H9 (cell line): ENCODE measurements around the gene PPP1R26. TPM values are rescaled to one million over a fixed set of nuclear protein-coding genes. Genes with fewer than 3 reads are reported as not detected.

Experiments
- DNase-seq: peaks from one replicate; pipeline ENCODE4 v3.0.0-alpha.2; 2017
- H2AFZ ChIP-seq: one replicate; pipeline ENCODE4 v1.6.1; 2013; ENCODE audit warnings: mild to moderate bottlenecking, low read length, control low read depth, moderate library complexity
- H2AK5ac ChIP-seq: 2 replicates; pipeline ENCODE4 v1.6.1; 2013; ENCODE audit warnings: low read length, control low read depth, mixed read lengths; ENCODE audit not compliant: insufficient read length
- H2BK120ac ChIP-seq: one replicate; pipeline ENCODE4 v1.6.1; 2013; ENCODE audit warnings: low read depth, mild to moderate bottlenecking, low read length, control low read depth, inconsistent platforms; ENCODE audit not compliant: poor library complexity, severe bottlenecking
- H2BK12ac ChIP-seq: 2 replicates; pipeline ENCODE4 v1.6.1; 2013; ENCODE audit warnings: low read length, control low read depth, mixed read lengths, low read depth; ENCODE audit not compliant: insufficient read length
- H2BK15ac ChIP-seq: 2 replicates; pipeline ENCODE4 v1.6.1; 2013; ENCODE audit warnings: low read depth, low read length, control low read depth
- H2BK20ac ChIP-seq: one replicate; pipeline ENCODE4 v1.6.1; 2013; ENCODE audit warnings: low read depth, mild to moderate bottlenecking, low read length, control low read depth, inconsistent platforms; ENCODE audit not compliant: poor library complexity, severe bottlenecking
- H2BK5ac ChIP-seq: 2 replicates; pipeline ENCODE4 v1.6.1; 2013; ENCODE audit warnings: low read length, control low read depth, mixed read lengths; ENCODE audit not compliant: insufficient read length
- H3K14ac ChIP-seq: 2 replicates; pipeline ENCODE4 v1.6.1; 2013; ENCODE audit warnings: low read length, control low read depth; ENCODE audit not compliant: insufficient read depth
- H3K18ac ChIP-seq: 2 replicates; pipeline ENCODE4 v1.6.1; 2013; ENCODE audit warnings: low read depth, mild to moderate bottlenecking, mixed read lengths, low read length, control low read depth; ENCODE audit not compliant: insufficient read length
- H3K23ac ChIP-seq: 2 replicates; pipeline ENCODE4 v1.6.1; 2013; ENCODE audit warnings: low read length, control low read depth, mixed read lengths, low read depth; ENCODE audit not compliant: insufficient read length
- H3K23me2 ChIP-seq: 2 replicates; pipeline ENCODE4 v1.6.1; 2013; ENCODE audit warnings: low read depth, mild to moderate bottlenecking, mixed read lengths, low read length, control low read depth; ENCODE audit not compliant: insufficient read length, poor library complexity, severe bottlenecking
- H3K27ac ChIP-seq: 2 replicates; pipeline ENCODE4 v1.5.1; 2013; ENCODE audit warnings: low read length, control low read depth, mixed read lengths, low read depth; ENCODE audit not compliant: insufficient read length
- H3K27me3 ChIP-seq: 2 replicates; pipeline ENCODE4 v1.6.1; 2013; ENCODE audit warnings: low read length, control low read depth, inconsistent platforms; ENCODE audit not compliant: insufficient read depth
- H3K4ac ChIP-seq: 2 replicates; pipeline ENCODE4 v1.6.1; 2013; ENCODE audit warnings: low read depth, mild to moderate bottlenecking, control low read depth, inconsistent platforms, low read length, moderate library complexity
- H3K4me1 ChIP-seq: 2 replicates; pipeline ENCODE4 v1.6.1; 2013; ENCODE audit warnings: low read length, control low read depth, inconsistent platforms; ENCODE audit not compliant: insufficient read depth
- H3K4me2 ChIP-seq: 2 replicates; pipeline ENCODE4 v1.6.1; 2013; ENCODE audit warnings: low read length, control low read depth, mixed read lengths; ENCODE audit not compliant: insufficient read length, insufficient read depth
- H3K56ac ChIP-seq: 2 replicates; pipeline ENCODE4 v1.6.1; 2013; ENCODE audit warnings: low read depth, mild to moderate bottlenecking, mixed read lengths, low read length, control low read depth; ENCODE audit not compliant: insufficient read length
- H3K79me1 ChIP-seq: 2 replicates; pipeline ENCODE4 v1.6.1; 2013; ENCODE audit warnings: low read depth, mild to moderate bottlenecking, moderate library complexity, low read length, control low read depth, inconsistent platforms; ENCODE audit not compliant: insufficient read depth, poor library complexity, severe bottlenecking
- H3K79me2 ChIP-seq: 2 replicates; pipeline ENCODE4 v1.6.1; 2013; ENCODE audit warnings: low read length, control low read depth, inconsistent platforms; ENCODE audit not compliant: insufficient read depth
- H3K9ac ChIP-seq: 2 replicates; pipeline ENCODE4 v1.6.1; 2013; ENCODE audit warnings: low read length, control low read depth, mixed read lengths; ENCODE audit not compliant: insufficient read length; ENCODE audit errors: extremely low read depth
- H3K9me3 ChIP-seq: one replicate; pipeline ENCODE4 v1.6.1; 2013; ENCODE audit warnings: low read depth, low read length, inconsistent platforms; ENCODE audit not compliant: control insufficient read depth
- H3T11ph ChIP-seq: one replicate; pipeline ENCODE4 v1.6.1; 2013; ENCODE audit warnings: mild to moderate bottlenecking, low read length, control low read depth, inconsistent platforms
- H4K20me1 ChIP-seq: one replicate; pipeline ENCODE4 v1.6.1; 2013; ENCODE audit not compliant: control insufficient read depth, insufficient read length, insufficient read depth
- H4K5ac ChIP-seq: 2 replicates; pipeline ENCODE4 v1.6.1; 2013; ENCODE audit warnings: low read depth, mild to moderate bottlenecking, mixed read lengths, low read length, control low read depth; ENCODE audit not compliant: insufficient read length
- H4K8ac ChIP-seq: replicated peaks from 2 replicates; pipeline ENCODE4 v1.6.1; 2013; ENCODE audit warnings: low read length, control low read depth, mixed read lengths, low read depth; ENCODE audit not compliant: insufficient read length
- H4K91ac ChIP-seq: 2 replicates; pipeline ENCODE4 v1.6.1; 2013; ENCODE audit warnings: low read depth, mild to moderate bottlenecking, moderate library complexity, mixed read lengths, low read length, control low read depth; ENCODE audit not compliant: insufficient read length
- H3K27ac Mint-ChIP-seq, 3 experiments: 2 replicates in 2 of 3; 3 replicates in 1 of 3; pipeline ENCODE4 v1.8.0; 2020 to 2021; ENCODE audit warnings: mixed read lengths in 3 of 3, mild to moderate bottlenecking in 1 of 3, moderate library complexity in 1 of 3
- H3K27me3 Mint-ChIP-seq: 2 replicates; pipeline ENCODE4 v1.8.0; 2021; ENCODE audit warnings: low read depth, mild to moderate bottlenecking, moderate library complexity, mixed read lengths
- H3K36me3 Mint-ChIP-seq, 3 experiments: 2 replicates in 2 of 3; 3 replicates in 1 of 3; pipeline ENCODE4 v1.8.0; 2020 to 2021; ENCODE audit warnings: low read depth in 3 of 3, mixed read lengths in 3 of 3; ENCODE audit not compliant: insufficient read depth in 1 of 3
- H3K4me1 Mint-ChIP-seq, 2 experiments: 2 replicates each; pipeline ENCODE4 v1.8.0; 2020; ENCODE audit warnings: mixed read lengths in 2 of 2
- H3K4me3 Mint-ChIP-seq, 2 experiments: 2 replicates in 1 of 2; 3 replicates in 1 of 2; pipeline ENCODE4 v1.8.0; 2020 to 2021; ENCODE audit warnings: mild to moderate bottlenecking in 2 of 2, mixed read lengths in 2 of 2, moderate library complexity in 1 of 2
- H3K9me3 Mint-ChIP-seq, 2 experiments: 2 replicates in 1 of 2; 3 replicates in 1 of 2; pipeline ENCODE4 v1.8.0; 2020; ENCODE audit warnings: mild to moderate bottlenecking in 2 of 2, mixed read lengths in 2 of 2, moderate library complexity in 1 of 2
- WGBS: extraction: QIAGEN DNeasy Blood & Tissue Kit; methylation state at CpG from one replicate; pipeline ENCODE4 v1.1.7; 2013; ENCODE audit warnings: missing lambda C conversion rate, low lambda C conversion rate, mixed read lengths; ENCODE audit not compliant: insufficient read length; ENCODE audit errors: extremely low coverage; 5-methylcytosine and 5-hydroxymethylcytosine counted together
- total RNA-seq: library from RNA; stranded (reverse); gene quantifications from 2 replicates; pipeline ENCODE4 v1.2.1, GENCODE V29; 2021
- TF ChIP-seq, protein P1 (sequence below): fragments of 200-600 bp; sonication (generic); conservative IDR thresholded peaks from 3 replicates; pipeline ENCODE4 v1.8.0; 2021; ENCODE audit warnings: antibody characterized with exemption, mild to moderate bottlenecking

PPP1R26 gene
- total RNA-seq, 1 experiment from 2014 or later: 38.0 TPM

- H4K20me1 ChIP-seq: no peaks in the 10 kb centered on the region
- no peak overlapping the region for H3K56ac ChIP-seq
- peaks cover 0 to 1% (median 0%) of the 10 kb centered on the region in 3 experiments; a peak in 1 of 7 replicates for H3K36me3 Mint-ChIP-seq
- H4K91ac ChIP-seq: no peak overlapping the region
- no CpG with 5 or more reads among the region's 10 CpGs for WGBS
- H3K23ac ChIP-seq: no peak overlapping the region
- no peak overlapping the region for H3K27ac Mint-ChIP-seq
- H3K9ac ChIP-seq: no peak overlapping the region
- H4K8ac ChIP-seq: no peak overlapping the region
- H3K4me2 ChIP-seq: no peak overlapping the region
- H3K4me1 Mint-ChIP-seq: peaks cover 11 to 22% of the 10 kb centered on the region in 2 experiments
- TF ChIP-seq, protein P1, sequence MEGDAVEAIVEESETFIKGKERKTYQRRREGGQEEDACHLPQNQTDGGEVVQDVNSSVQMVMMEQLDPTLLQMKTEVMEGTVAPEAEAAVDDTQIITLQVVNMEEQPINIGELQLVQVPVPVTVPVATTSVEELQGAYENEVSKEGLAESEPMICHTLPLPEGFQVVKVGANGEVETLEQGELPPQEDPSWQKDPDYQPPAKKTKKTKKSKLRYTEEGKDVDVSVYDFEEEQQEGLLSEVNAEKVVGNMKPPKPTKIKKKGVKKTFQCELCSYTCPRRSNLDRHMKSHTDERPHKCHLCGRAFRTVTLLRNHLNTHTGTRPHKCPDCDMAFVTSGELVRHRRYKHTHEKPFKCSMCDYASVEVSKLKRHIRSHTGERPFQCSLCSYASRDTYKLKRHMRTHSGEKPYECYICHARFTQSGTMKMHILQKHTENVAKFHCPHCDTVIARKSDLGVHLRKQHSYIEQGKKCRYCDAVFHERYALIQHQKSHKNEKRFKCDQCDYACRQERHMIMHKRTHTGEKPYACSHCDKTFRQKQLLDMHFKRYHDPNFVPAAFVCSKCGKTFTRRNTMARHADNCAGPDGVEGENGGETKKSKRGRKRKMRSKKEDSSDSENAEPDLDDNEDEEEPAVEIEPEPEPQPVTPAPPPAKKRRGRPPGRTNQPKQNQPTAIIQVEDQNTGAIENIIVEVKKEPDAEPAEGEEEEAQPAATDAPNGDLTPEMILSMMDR: no peak
- DNase-seq: no peak
- peaks cover 2% of the 10 kb centered on the region; the same call in 1 of the 2 replicates for H3K4me1 ChIP-seq
- no peaks in the 10 kb centered on the region for H3K79me2 ChIP-seq
- H2BK20ac ChIP-seq: no peak overlapping the region
- H3K4me3 Mint-ChIP-seq: no peak overlapping the region
- H3K27me3 Mint-ChIP-seq: no peaks in the 10 kb centered on the region; the same call in none of the 2 replicates
- H2AFZ ChIP-seq: no peak overlapping the region
- no peak overlapping the region for H3K18ac ChIP-seq
- no peak overlapping the region for H4K5ac ChIP-seq
- H3K27me3 ChIP-seq: no peaks in the 10 kb centered on the region
- H3K27ac ChIP-seq: no peak overlapping the region
- H3K9me3 Mint-ChIP-seq: no peaks in the 10 kb centered on the region; a peak in 1 of 5 replicates
- no peak overlapping the region for H3K4ac ChIP-seq
- no peak overlapping the region for H2BK5ac ChIP-seq
- H3T11ph ChIP-seq: no peak overlapping the region
- no peak overlapping the region for H2AK5ac ChIP-seq
- peaks cover 3% of the 10 kb centered on the region for H3K79me1 ChIP-seq
- H2BK120ac ChIP-seq: no peak overlapping the region
- no peak overlapping the region for H2BK15ac ChIP-seq
- no peak overlapping the region for H3K14ac ChIP-seq
- H2BK12ac ChIP-seq: no peak overlapping the region
- H3K23me2 ChIP-seq: peaks cover 6% of the 10 kb centered on the region
- H3K9me3 ChIP-seq: no peaks in the 10 kb centered on the region
Measured at GRCh38 chr9:135476561-135477355, 2.8 kb upstream of the PPP1R26 start.
